CD4-positive, CD25-positive, alpha-beta regulatory T cell (primary cell): ENCODE data around the gene ZNF593. TPM values are rescaled to one million over a fixed set of nuclear protein-coding genes. Genes with fewer than 3 reads are reported as not detected.

ENCODE experiments used
- ATAC-seq, 2 donors: fragments of 150-1000 bp; cut with Tn5 transposase; one replicate each; pipeline ENCODE4 v1.10.0; 2021; ENCODE audit warnings: low read depth in 2 of 2, moderate number of reproducible peaks in 2 of 2, moderate library complexity in 1 of 2
- DNase-seq, 3 donors: peaks; one replicate each; pipeline versions ENCODE4 v3.0.0 to v3.0.0-alpha.2; 2012 to 2022; ENCODE audit warnings: mixed read lengths in 1 of 3
- H3K27ac ChIP-seq: one replicate; pipeline ENCODE4 v1.7.0; 2013; ENCODE audit warnings: mild to moderate bottlenecking, low read length; ENCODE audit not compliant: insufficient read depth, poor library complexity, severe bottlenecking
- H3K27me3 ChIP-seq: one replicate; pipeline ENCODE4 v1.7.0; 2013; ENCODE audit warnings: low read length; ENCODE audit not compliant: control insufficient read depth, insufficient read depth
- H3K36me3 ChIP-seq: one replicate; pipeline ENCODE4 v1.7.0; 2013; ENCODE audit warnings: mild to moderate bottlenecking, low read length, moderate library complexity; ENCODE audit not compliant: control insufficient read depth, insufficient read depth
- H3K4me1 ChIP-seq: 2 replicates; pipeline ENCODE4 v1.7.0; 2013; ENCODE audit warnings: mild to moderate bottlenecking, low read length; ENCODE audit not compliant: insufficient read depth, control insufficient read depth, poor library complexity, severe bottlenecking
- H3K4me3 ChIP-seq: one replicate; pipeline ENCODE4 v1.7.0; 2013; ENCODE audit warnings: low read depth, mild to moderate bottlenecking, low read length, moderate library complexity
- H3K9me3 ChIP-seq, 2 experiments: 1 replicate in 1 of 2; 2 replicates in 1 of 2; pipeline ENCODE4 v1.7.0; 2013; ENCODE audit warnings: low read length in 2 of 2, mild to moderate bottlenecking in 1 of 2, moderate library complexity in 1 of 2; ENCODE audit not compliant: control insufficient read depth in 2 of 2
- H3K27ac Mint-ChIP-seq, 3 donors: one replicate each; pipeline ENCODE4 v1.8.0; 2020 to 2022; ENCODE audit warnings: mild to moderate bottlenecking in 3 of 3, mixed read lengths in 3 of 3, moderate library complexity in 2 of 3
- H3K27me3 Mint-ChIP-seq: one replicate; pipeline ENCODE4 v1.8.0; 2022; ENCODE audit warnings: mild to moderate bottlenecking, mixed read lengths
- H3K36me3 Mint-ChIP-seq: one replicate; pipeline ENCODE4 v1.8.0; 2020; ENCODE audit warnings: mixed read lengths
- H3K4me1 Mint-ChIP-seq, 4 donors: one replicate each; pipeline ENCODE4 v1.8.0; 2020 to 2022; ENCODE audit warnings: mixed read lengths in 4 of 4, mild to moderate bottlenecking in 1 of 4
- H3K4me3 Mint-ChIP-seq, 4 donors: one replicate each; pipeline ENCODE4 v1.8.0; 2020 to 2022; ENCODE audit warnings: mild to moderate bottlenecking in 4 of 4, mixed read lengths in 4 of 4, moderate library complexity in 3 of 4
- H3K9me3 Mint-ChIP-seq, 7 donors: one replicate each; pipeline ENCODE4 v1.8.0; 2020 to 2022; ENCODE audit warnings: mixed read lengths in 7 of 7, mild to moderate bottlenecking in 3 of 7, moderate library complexity in 2 of 7
- polyA plus RNA-seq, 4 donors: library from polyadenylated mRNA; unstranded; fragments of 300-500 nt; fragmentation: Illumina TruSeq; gene quantifications; one replicate each; pipeline ENCODE4 v1.2.3, GENCODE V29; 2021
- total RNA-seq: library from RNA; stranded (reverse); gene quantifications from one replicate; pipeline ENCODE4 v1.2.3, GENCODE V29; 2022

Gene ZNF593
- total and polyA plus RNA-seq, 5 donors from 2014 or later, result 16.8 to 65.6 (median 46.1) TPM

DNA sequence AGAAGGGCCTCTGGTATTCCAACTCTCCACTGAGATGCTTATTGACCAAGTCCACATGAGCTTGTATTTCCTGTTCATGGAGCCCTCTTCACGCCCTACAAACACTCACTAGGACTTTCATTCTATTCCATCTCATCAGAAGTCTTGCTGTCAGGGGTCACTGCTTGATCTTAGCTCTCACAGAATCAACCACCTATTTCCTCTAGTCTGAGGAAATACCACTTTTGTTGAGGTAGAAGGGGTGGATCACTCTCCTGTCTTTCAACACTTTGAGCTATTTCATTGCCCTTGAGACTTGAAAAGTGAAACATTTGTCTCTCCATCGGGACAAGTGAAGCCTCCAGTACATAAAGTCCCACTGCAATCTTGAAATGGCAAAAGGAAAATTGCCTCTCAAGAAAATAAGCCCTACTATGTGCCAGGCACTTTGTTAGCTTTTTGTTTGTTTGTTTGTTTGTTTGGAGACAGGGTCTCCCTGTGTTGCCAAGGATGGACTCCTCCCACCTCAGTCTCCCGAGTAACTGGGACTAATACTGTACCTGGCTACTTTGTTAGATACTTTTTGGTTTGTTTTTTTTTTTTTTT, 30.6 kb upstream of the ZNF593 start:
- Histone ChIP-seq H3K27me3 (no peaks in the 10 kb centered on the region), H3K9me3 (no peaks in the 10 kb centered on the region), H3K27ac (no peak overlapping the region), H3K36me3 (no peaks in the 10 kb centered on the region), H3K4me3 (peak overlapping the region; percentile 26), H3K4me1 (peaks cover 9% of the 10 kb centered on the region)
- Mint-ChIP-seq H3K27me3 (peaks cover 7% of the 10 kb centered on the region), H3K4me1 (peaks cover 0 to 25% (median 8%) of the 10 kb centered on the region in 4 donors), H3K4me3 (peak overlapping the region in 1 of 4 donors; percentile 3), H3K27ac (no peak overlapping the region), H3K36me3 (no peaks in the 10 kb centered on the region), H3K9me3 (peaks cover 0 to 3% (median 0%) of the 10 kb centered on the region in 7 donors)
- peak in 1 of 3 donors; percentile 61 for DNase-seq
- ATAC-seq, result peak; percentile 47 to 58

DNA sequence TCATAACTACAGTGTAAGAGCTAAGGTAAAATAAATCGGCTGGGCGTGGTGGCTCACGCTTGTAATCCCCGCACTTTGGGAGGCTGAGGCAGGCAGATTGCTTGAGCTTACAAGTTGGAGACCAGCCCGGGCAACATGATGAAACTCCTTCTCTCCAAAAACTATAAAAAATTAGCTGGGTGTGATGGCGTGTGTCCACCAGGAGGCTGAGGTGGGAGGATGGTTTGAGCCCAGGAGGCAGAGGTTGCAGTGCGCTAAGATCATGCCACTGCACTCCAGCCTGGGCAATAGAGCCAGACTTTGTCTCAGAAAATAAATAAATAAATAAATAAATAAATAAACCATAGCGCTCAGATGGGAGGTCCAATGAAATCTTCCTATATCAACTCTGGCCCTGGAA, 27.5 kb upstream of the ZNF593 start:
- DNase-seq, result no peak
- H3K9me3 Mint-ChIP-seq, result no peaks in the 10 kb centered on the region

DNA sequence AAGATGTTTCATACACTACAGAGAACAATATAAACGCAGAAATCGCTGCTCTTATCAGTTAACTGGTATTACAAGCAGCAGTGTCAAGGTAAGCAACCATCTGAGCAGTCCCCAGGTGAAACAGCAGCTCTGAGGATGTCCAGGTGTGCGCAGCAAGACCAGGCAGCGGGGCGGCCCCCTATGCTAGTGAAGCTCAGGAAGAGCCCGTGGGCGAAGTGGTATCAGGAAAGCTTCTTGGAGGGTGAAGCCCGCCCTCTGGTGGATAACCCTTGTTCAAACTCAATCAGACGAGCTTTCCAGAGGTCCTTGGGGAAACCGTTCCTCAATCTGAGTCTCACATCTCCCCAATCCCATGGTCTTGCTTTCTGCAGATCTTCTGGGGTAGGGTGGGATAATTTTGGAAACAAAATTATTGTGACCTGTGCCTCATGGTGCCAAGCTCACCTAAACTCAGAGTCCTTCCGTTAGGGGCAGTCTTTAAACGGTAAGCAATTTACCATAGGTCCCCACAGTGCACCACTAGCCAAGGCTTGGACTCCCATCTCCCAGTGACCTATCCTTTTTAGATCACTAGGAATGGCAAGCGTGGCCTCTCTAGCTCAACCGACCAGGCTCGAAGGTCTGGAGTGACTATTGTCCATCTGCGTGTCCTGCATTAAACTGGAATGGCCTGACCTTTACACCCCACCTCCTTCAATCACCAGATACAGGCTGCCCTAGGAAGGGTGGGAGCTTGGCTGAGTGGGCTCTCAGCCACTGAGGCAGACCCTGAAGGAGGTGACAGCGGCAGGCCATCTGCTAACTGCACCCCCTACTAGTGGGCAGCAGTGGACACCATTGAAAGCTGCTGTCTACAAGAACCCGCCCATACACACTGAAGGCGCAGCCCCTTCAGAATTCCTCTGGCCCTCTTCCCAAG, 24.4 kb upstream of the ZNF593 start:
- H3K27me3 ChIP-seq, result no peaks in the 10 kb centered on the region
- no peaks in the 10 kb centered on the region for H3K36me3 ChIP-seq
- Mint-ChIP-seq H3K27ac (no peak overlapping the region), H3K27me3 (peaks cover 32% of the 10 kb centered on the region), H3K9me3 (peaks cover 0 to 2% (median 0%) of the 10 kb centered on the region in 7 donors), H3K4me3 (no peak overlapping the region), H3K4me1 (peaks cover 0 to 12% (median 6%) of the 10 kb centered on the region in 4 donors), H3K36me3 (no peaks in the 10 kb centered on the region)
- DNase-seq, result peak; percentile 68 to 81 (median 74)
- peak; percentile 70 to 78 for ATAC-seq
- H3K27ac ChIP-seq, result no peak overlapping the region
- no peaks in the 10 kb centered on the region for H3K9me3 ChIP-seq
- H3K4me3 ChIP-seq, result no peak overlapping the region
- H3K4me1 ChIP-seq, result peaks cover 5% of the 10 kb centered on the region

More for the DNA sequence above, 27.5 kb upstream of the ZNF593 start:
- Histone ChIP-seq H3K9me3 (no peaks in the 10 kb centered on the region), H3K27ac (no peak overlapping the region), H3K36me3 (no peaks in the 10 kb centered on the region), H3K4me1 (peaks cover 14% of the 10 kb centered on the region), H3K4me3 (no peak overlapping the region), H3K27me3 (no peaks in the 10 kb centered on the region)
- ATAC-seq, result no peak
- peaks cover 21% of the 10 kb centered on the region for H3K27me3 Mint-ChIP-seq
- H3K27ac Mint-ChIP-seq, result no peak overlapping the region
- no peaks in the 10 kb centered on the region for H3K36me3 Mint-ChIP-seq
- peaks cover 0 to 26% (median 15%) of the 10 kb centered on the region in 4 donors for H3K4me1 Mint-ChIP-seq
- no peak overlapping the region for H3K4me3 Mint-ChIP-seq

DNA sequence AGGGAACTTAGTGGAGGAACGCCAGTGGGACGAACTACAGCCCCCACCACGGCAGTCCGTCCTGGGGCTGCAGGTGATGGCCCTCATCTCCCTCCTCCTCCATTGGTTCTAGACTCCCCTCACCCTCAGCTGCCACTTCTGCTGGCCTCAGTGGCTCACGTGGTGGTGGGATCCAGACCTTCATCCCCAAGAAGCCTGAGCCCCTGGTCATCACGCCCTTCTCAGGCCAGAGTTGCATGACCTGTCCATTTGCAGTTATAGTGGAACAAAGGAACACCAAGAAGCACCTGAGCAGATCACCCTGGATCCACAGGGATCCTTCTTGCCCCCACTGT, 23.8 kb upstream of the ZNF593 start:
- peaks cover 0 to 12% (median 6%) of the 10 kb centered on the region in 4 donors for H3K4me1 Mint-ChIP-seq
- no peak overlapping the region for H3K27ac Mint-ChIP-seq
- Histone ChIP-seq H3K27me3 (no peaks in the 10 kb centered on the region), H3K27ac (no peak overlapping the region), H3K4me3 (no peak overlapping the region), H3K9me3 (no peaks in the 10 kb centered on the region), H3K4me1 (peaks cover 5% of the 10 kb centered on the region), H3K36me3 (no peaks in the 10 kb centered on the region)
- peaks cover 0 to 2% (median 0%) of the 10 kb centered on the region in 7 donors for H3K9me3 Mint-ChIP-seq
- H3K4me3 Mint-ChIP-seq, result no peak overlapping the region
- ATAC-seq (no peak), DNase-seq (no peak)
- no peaks in the 10 kb centered on the region for H3K36me3 Mint-ChIP-seq
- peaks cover 32% of the 10 kb centered on the region for H3K27me3 Mint-ChIP-seq

DNA sequence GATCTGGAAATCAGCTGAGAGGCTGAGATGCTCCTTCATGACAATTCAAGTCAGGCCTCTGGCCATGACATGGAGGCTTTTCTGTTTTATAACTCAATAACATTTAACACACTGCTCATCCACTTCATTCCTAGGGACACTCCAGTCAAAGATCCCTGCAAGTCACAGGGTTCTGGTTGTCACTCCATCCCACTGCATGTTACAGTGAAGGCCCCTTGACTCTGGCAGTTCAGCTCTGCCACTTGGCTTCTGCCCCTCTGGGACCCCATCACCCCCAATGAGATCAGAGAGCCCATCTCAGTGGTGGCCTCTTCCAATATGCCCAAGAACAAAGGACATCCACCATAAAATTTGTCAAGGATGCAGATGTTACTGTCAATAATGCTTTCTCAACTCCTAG, 20.8 kb upstream of the ZNF593 start:
- Histone ChIP-seq H3K27ac (no peak overlapping the region), H3K27me3 (peaks cover 5% of the 10 kb centered on the region), H3K4me1 (peaks cover 5% of the 10 kb centered on the region), H3K9me3 (no peaks in the 10 kb centered on the region), H3K36me3 (no peaks in the 10 kb centered on the region), H3K4me3 (no peak overlapping the region)
- H3K27ac Mint-ChIP-seq, result no peak overlapping the region
- H3K27me3 Mint-ChIP-seq, result peaks cover 47% of the 10 kb centered on the region
- H3K9me3 Mint-ChIP-seq, result peaks cover 0 to 2% (median 0%) of the 10 kb centered on the region in 7 donors
- H3K36me3 Mint-ChIP-seq, result no peaks in the 10 kb centered on the region
- peak overlapping the region in 1 of 4 donors; percentile 4 for H3K4me3 Mint-ChIP-seq
- no peak for DNase-seq
- peaks cover 0 to 7% (median 5%) of the 10 kb centered on the region in 4 donors for H3K4me1 Mint-ChIP-seq
- no peak for ATAC-seq

DNA sequence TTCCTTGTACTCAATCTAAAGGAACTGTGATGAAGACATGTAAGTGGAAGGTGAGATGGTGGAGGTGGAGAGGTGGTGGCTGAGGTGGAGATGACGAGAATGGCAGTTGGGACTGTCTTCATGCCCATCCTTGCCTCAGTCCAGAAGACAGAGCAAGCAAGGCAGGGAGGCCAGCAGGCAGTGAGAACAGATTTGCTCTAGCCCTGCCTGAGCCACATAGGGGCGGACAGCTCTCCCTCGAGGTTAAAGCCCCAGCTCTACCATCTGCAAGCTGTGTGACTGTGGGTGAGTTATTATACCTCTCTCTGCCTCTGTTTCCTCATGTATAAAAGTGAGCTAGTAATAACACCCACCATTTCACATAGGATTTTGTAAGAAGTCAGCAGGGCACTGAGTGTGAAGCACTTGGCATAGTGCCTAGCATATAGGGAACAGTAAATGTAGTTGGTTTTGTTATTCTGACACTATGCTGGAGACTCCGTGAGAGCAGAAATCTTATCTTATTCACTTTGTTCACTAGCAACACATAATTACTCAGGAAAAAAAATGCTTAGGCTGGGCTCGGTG, 15.7 kb upstream of the ZNF593 start:
- H3K4me1 ChIP-seq, result peaks cover 5% of the 10 kb centered on the region
- no peak overlapping the region for H3K27ac Mint-ChIP-seq
- H3K4me3 ChIP-seq, result no peak overlapping the region
- ATAC-seq, result no peak
- H3K27me3 ChIP-seq, result peaks cover 8% of the 10 kb centered on the region
- no peak overlapping the region for H3K27ac ChIP-seq
- H3K4me1 Mint-ChIP-seq, result no peaks in the 10 kb centered on the region
- no peak overlapping the region for H3K4me3 Mint-ChIP-seq
- H3K9me3 Mint-ChIP-seq, result peaks cover 0 to 2% (median 0%) of the 10 kb centered on the region in 7 donors
- no peaks in the 10 kb centered on the region for H3K36me3 Mint-ChIP-seq
- no peaks in the 10 kb centered on the region for H3K36me3 ChIP-seq
- H3K27me3 Mint-ChIP-seq, result peaks cover 66% of the 10 kb centered on the region
- no peak for DNase-seq
- H3K9me3 ChIP-seq, result no peaks in the 10 kb centered on the region

DNA sequence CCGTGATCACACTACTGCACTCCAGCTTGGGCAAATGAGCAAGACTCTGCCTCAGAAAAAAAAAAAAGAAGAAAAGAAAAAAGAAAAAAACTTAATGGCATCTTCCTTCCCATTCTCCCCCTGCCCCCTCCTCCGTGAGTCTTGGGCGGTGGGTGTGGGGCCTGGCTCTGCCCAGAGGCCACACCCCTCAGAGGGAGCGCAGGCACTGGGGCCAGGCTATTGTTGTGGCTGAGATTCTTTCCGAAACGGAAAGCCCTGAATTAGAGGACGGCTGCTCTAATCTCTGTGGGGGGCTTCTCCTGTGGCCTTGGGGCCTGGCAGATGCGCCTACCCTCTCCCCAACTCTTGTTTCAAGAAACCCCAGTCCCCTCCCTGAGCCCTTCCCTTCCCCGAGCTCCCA, 15.0 kb upstream of the ZNF593 start:
- H3K9me3 Mint-ChIP-seq, result peaks cover 0 to 2% (median 0%) of the 10 kb centered on the region in 7 donors

More for the DNA sequence above, 15.0 kb upstream of the ZNF593 start:
- Mint-ChIP-seq H3K4me1 (no peaks in the 10 kb centered on the region), H3K27ac (no peak overlapping the region), H3K36me3 (no peaks in the 10 kb centered on the region), H3K4me3 (no peak overlapping the region), H3K27me3 (peaks cover 68% of the 10 kb centered on the region)
- peaks cover 5% of the 10 kb centered on the region for H3K4me1 ChIP-seq
- H3K27ac ChIP-seq, result no peak overlapping the region
- H3K4me3 ChIP-seq, result no peak overlapping the region
- H3K36me3 ChIP-seq, result no peaks in the 10 kb centered on the region
- no peak for ATAC-seq
- peaks cover 8% of the 10 kb centered on the region for H3K27me3 ChIP-seq
- no peaks in the 10 kb centered on the region for H3K9me3 ChIP-seq
- no peak for DNase-seq
